HG03103 (cell line): ENCODE measurements around the gene ADH4.
"Not testable (repeated sequence)": the region's sequence is repeated elsewhere in the genome, so short reads cannot be mapped to it uniquely, and the experiment has no call there.

Experiments
- ATAC-seq: cut with Tn5 transposase; IDR thresholded peaks from one replicate; pipeline ENCODE4 v1.9.1; 2021; ENCODE audit warnings: low read depth; ENCODE audit not compliant: unreplicated experiment

ADH4 gene

DNA sequence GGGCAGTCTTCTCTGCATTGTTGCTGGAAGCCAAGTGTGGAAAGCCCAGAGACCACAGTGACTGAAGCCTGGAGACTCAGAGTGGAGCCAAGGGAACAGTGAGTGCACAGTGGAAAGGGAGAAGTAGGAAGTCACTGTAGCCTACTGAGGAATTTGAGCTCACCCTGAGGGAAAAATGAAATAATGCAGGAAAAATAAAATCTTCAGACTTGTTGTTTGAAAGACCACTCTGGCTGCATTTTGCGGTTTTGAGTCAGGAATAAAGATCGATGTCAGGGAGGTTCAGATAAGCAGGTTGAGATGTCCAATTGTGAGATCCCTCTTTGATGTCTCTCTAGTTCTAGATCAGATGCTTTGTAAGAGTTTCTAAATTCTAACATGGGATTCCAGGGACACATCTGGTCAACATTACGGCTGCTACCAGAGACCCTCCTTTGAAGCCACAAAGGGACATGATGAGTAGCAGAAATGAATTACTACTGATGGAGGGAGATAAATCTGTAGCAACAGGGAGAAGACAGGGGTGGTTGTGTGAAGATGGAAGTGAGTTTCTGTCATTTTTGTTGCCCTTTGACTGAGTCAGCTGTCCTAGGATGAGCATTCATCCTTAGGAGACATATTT, 8.4 kb downstream of the ADH4 start:
- ATAC-seq: no peak

GRCh38 chr4:99134586-99134985, 9.5 kb downstream of the ADH4 start:
- no peak for ATAC-seq

GRCh38 chr4:99131378-99131777, 12.7 kb downstream of the ADH4 start:
- no peak for ATAC-seq

DNA sequence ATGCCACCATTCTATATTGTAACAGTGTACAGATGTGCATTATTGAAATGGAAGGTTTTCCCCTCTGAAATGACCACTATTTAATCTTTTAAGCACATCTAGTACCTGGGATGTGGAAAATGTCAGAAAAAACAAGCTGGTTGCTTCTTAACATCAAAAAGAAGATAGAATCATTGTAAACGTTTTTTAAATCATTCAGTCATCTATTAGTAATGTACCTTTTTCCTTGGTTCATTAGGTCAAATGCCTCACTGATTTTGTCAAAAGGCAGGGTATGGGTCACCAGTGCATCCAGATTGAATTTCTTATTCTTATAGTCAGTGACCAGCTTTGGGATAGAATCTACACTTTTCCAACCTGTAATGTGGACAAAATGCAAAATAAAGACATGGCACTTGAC, 17.7 kb downstream of the ADH4 start:
- ATAC-seq: no peak

DNA sequence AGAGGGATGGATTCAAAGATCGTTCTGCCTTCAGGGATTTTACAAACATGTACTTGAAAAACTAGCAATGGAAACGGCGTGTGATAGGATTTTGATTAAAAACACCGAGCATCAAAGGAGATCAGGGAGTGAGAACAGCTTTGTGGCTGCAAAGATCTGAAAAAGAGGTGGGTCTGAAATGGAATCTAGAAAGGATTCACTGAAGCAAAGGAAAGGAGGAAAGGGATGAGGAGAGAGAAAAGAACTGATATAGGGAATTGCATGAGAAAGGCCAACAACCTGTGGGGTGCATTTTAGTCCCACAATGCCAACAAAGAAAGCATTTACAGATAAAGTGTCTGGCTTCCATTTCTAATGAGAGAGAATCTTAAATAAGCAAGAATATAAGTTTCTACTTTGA, 23.1 kb downstream of the ADH4 start:
- no peak for ATAC-seq

DNA sequence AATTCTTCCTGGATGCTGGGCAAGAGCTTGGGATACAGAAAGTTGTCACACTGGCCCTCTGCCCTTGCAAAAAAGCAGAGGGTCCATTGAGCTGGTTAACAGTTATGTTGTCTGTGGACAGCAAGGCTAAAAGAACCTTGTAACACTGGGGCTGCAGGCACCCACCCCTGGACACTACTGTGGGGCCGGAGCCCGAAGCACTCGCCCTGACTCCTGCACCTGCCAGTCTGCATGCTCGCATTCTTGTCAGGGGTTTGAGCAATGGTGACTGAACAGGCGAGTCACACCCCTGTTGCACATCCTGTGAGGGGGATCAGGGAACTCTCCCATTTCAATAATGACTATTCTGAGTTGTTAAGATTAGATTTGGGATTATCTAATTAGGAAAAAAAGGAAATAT, 23.6 kb downstream of the ADH4 start:
- ATAC-seq: no peak

DNA sequence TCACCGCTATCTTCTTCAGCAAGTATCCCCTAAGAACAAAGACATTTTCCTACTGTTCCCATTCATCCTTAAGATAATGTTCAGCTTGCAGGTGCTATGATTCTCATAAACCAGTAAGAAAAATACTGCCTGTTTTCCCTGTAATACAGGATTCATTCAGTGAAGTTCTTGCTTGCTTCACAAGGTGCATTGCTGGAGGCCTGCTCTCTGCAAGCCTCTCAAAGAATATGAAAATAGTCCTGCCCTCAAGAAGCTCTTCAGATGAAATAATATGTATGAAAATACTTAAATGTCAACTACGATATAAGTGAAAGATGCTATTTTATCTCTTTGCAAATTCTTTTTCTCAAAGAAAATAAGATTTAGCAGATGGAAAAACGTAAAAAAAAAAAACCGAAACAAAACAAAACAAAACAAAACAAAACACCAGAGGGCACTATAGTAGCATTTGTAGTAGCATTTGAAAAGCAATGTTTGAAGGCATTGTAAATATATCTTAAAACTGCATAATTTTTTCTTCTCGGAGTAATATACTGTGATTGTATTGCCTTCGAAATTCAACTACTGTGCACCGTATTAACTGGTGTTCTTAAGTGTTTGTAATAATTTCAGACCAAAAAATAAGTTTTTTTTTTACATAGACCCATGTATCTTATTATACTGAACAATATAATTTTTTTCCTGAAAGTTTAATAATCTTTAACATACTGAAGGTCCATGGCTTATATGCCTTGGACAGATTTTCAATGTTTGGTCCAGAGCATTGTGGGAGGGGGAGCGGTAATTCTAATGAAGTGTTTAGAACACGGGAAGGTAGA, 26.0 kb downstream of the ADH4 start:
- no peak for ATAC-seq

DNA sequence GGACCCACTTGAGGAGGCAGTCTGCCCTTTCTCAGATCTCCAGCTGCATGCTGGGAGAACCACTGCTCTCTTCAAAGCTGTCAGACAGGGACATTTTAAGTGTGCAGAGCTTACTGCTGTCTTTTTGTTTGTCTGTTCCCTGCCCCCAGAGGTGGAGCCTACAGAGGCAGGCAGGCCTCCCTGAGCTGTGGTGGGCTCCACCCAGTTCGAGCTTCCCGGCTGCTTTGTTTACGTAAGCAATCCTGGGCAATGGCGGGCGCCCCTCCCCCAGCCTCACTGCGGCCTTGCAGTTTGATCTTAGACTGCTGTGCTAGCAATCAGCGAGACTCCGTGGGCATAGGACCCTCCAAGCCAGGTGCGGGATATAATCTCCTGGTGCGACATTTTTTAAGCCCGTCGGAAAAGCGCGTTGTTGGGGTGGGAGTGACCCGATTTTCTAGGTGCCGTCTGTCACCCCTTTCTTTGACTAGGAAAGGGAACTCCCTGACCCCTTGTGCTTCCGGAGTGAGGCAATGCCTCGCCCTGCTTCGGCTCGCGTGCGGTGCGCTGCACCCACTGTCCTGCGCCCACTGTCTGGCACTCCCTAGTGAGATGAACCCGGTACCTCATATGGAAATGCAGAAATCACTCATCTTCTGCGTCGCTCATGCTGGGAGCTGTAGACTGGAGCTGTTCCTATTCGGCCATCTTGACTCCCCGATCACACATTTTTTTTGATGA, 26.8 kb downstream of the ADH4 start:
- not testable (repeated sequence) for ATAC-seq

DNA sequence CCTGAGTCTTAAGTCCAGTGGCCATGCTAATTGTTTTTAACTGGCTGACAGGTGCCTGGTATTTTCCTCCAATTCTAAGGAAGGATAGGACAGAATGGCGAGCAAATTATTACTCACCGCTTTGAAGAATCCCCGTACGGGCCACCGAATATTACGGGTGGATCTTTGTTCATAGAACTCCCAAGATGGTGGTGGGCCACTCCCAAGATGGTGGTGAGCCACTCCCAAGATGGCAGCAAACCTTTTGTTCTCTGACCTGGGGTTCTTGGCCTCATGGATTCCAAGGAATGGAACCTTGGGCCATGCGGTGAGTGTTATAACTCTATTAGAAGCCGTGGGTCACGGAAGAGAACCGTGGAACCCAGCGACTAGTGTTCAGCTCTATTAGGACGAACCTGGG, 34.8 kb downstream of the ADH4 start:
- not testable (repeated sequence) for ATAC-seq

- ATAC-seq: no peak
Observed at GRCh38 chr4:99104153-99104552, 39.9 kb downstream of the ADH4 start.

DNA sequence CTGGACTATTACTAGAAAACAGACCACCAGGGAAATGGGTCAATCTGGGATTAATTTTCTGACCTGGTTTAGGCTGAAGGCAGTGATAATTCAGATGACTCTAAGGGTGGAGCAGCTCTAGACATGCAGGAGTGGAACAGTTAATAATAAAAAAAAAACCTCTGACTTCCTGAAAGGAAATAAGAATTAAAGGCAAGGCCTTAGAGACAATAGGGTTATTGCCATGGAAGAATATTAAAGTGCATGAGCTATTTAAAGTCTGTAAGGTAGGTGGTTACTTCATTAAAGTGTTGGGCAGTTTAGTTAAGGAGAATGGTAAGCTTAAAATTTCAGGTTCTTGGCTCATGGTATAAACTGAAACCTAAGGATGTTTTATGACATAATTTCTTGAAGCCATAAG, 40.9 kb downstream of the ADH4 start:
- no peak for ATAC-seq

DNA sequence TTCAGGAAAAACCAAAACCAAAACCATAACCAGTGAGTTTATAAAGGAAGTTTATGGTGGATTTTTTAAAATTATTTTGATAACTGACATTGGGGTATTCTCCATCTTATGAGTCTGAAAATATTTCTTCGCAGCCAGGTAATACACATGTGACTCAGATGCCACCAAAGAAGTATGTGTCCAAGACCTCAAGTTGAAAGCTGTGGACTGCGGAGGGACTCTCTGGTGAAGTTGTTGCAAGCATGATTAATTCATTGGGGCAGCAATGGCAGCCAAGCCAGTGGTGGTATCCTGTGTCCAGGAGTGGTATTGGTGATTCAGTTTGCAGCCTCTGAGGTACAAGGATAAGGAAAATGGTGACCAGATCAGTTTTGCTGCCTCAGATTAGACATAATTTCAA, 41.5 kb downstream of the ADH4 start:
- no peak for ATAC-seq

DNA sequence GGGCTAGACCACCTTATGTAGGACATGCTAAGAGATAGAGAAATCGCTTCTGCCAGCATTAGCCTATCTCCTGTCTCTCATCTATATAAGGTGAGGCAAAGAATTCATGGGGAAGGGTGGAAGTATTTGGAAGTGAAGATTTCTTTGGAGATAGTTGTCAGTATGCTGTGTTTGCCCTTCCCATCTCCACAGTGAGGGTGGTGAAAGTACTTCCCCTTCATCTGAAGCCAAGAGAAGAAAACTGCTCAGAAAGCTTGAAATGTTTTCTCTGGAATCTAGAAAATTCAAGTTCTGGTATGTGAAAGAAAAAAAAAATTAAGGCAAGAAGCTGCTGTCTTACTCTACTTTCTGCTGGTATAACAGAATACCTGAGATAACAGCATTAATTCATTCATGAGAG, 43.2 kb downstream of the ADH4 start:
- no peak for ATAC-seq

GRCh38 chr4:99099814-99100213, 44.3 kb downstream of the ADH4 start:
- not testable (repeated sequence) for ATAC-seq

DNA sequence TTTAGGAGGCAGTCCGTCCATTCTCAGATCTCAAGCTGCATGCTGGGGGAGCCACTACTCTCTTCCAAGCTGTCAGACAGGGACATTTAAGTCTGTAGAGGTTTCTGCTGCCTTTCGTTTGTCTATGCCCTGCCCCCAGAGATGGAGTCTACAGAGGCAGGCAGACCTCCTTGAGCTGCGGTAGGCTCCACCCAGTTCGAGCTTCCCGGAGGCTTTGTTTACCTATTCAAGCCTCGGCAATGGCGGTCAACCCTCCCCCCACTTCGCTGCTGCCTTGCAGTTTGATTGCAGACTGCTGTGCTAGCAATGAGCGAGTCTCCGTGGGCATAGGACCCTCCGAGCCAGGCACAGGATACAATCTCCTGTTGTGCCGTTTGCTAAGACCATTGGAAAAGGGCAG, 44.8 kb downstream of the ADH4 start:
- no peak for ATAC-seq

- not testable (repeated sequence) for ATAC-seq
Observed at GRCh38 chr4:99091841-99092240, 52.3 kb downstream of the ADH4 start.

DNA sequence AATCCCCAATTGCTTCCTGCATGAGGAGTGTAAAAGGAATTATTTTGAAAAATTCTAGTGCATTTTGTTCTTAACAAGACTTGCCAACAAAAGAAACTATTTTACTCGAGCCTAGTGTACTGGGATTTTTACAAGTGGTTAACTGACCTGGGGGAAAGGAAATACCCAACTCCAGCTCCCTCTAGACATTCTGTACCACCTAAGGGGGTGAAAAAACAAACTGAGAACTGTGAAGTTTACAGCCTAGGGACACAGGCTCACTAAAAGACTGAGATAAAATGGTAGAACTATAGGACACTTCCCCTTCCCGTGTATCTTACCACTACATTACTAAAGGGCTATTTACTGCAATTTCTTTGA, 52.9 kb downstream of the ADH4 start:
- ATAC-seq: no peak

- ATAC-seq: no peak
Observed at GRCh38 chr4:99090481-99091215, 53.4 kb downstream of the ADH4 start.

GRCh38 chr4:99088481-99089365, 55.4 kb downstream of the ADH4 start, which contains the start of gene ADH5:
ADH5 (minus strand) TSS chr4:99088788; CDS start chr4:99088700, 88 bp downstream.
- peak; percentile 91 for ATAC-seq

GRCh38 chr4:99088023-99088449, 56.1 kb downstream of the ADH4 start:
- ATAC-seq: peak; percentile 18
